Fibroblast of skin of right biceps (primary cell): Measurements from ENCODE around the gene WFS1.

Experiments used
- DNase-seq: peaks from one replicate; pipeline ENCODE4 v3.0.0-alpha.2; 2013

Gene WFS1

DNA sequence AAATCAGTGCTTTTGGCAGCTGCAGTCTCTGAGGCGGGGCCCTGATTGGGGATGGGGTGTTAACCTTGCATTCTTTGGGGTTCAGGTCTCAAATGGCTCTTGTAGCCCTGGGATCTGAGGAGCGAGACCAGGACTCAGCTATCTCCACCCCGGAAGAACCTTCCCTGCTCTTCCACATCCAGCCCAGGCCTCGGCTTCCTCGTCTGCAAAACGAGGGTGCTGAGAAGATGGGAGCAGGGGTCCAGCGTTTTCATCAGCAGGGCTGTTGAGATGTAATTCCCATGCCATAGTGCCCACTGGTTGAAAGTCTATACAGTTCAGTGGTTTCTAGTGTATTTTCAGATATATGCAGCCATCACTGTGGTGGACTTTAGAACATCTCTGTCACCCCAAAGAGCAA lies 34.6 kb upstream of the WFS1 start:
- DNase-seq: no peak

- DNase-seq: no peak
These were observed 33.6 kb upstream of the WFS1 start for GRCh38 chr4:6235901-6236640.

GRCh38 chr4:6236816-6237390 lies 32.7 kb upstream of the WFS1 start:
- DNase-seq: no peak

- DNase-seq: no peak
These were observed 30.2 kb upstream of the WFS1 start for GRCh38 chr4:6239486-6239885.

DNA sequence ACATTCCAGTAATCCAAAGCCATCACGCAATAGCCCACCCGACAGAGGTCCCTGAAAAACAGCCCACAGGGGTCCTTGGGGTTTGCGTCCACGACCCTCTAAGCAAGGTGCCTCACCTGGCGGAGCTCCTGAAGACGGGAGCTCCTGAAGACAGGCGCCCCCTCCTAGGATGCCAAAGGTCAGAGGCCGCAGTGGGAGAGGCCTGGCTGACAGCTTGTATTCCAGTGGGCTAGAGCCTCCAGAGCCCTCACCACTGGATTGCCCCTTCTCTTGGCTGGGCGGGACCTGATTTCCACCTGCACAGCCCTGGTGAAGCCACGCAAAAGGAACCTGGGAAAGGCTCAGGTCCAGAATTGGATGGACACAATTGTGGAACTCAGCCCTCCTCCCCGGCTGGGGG lies 29.7 kb upstream of the WFS1 start:
- DNase-seq: no peak

GRCh38 chr4:6241062-6241845 lies 28.4 kb upstream of the WFS1 start:
- DNase-seq: no peak

- DNase-seq: no peak
These were observed 27.2 kb upstream of the WFS1 start for GRCh38 chr4:6242271-6243029.

GRCh38 chr4:6245246-6246169 lies 24.1 kb upstream of the WFS1 start:
- DNase-seq: peak; percentile 3

GRCh38 chr4:6246170-6246634 lies 23.4 kb upstream of the WFS1 start:
- no peak for DNase-seq

DNA sequence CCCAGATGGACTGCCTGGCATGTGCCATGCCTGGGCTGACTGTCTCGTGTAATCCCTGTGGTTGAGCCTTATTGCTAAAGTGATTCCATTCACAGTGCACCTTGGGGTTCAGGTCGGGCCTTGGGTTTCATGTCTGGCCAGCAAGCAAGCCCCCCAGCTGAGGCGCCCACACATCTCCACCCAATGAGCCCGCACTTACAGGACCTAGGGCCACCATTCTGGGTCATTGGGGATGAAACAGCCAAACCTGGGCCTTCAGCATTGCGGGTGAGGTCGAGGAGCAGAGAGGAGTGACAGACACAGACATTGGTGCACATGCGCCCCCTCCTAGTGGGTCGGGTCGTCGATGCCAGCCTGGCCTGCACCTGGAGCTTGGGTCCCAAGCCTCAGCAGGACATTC lies 21.3 kb upstream of the WFS1 start:
- no peak for DNase-seq

GRCh38 chr4:6250235-6250983 lies 19.2 kb upstream of the WFS1 start:
- peak; percentile 51 for DNase-seq

DNA sequence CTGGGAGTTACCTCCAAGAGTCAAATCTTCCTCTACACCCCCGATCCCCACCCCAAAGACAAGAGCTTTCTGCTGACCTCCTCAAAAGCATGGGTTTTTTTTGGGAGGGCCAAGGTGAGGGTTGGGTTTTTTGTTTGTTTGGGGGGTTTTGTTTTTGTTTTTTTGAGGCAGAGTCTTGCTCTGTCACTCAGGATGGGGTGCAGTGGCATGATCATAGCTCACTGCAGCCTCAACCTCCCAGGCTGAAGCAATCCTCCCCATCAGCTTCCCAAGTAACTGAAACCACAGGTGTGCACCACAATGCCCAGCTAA lies 18.7 kb upstream of the WFS1 start:
- DNase-seq: no peak

GRCh38 chr4:6251365-6251764 lies 18.3 kb upstream of the WFS1 start:
- no peak for DNase-seq

DNA sequence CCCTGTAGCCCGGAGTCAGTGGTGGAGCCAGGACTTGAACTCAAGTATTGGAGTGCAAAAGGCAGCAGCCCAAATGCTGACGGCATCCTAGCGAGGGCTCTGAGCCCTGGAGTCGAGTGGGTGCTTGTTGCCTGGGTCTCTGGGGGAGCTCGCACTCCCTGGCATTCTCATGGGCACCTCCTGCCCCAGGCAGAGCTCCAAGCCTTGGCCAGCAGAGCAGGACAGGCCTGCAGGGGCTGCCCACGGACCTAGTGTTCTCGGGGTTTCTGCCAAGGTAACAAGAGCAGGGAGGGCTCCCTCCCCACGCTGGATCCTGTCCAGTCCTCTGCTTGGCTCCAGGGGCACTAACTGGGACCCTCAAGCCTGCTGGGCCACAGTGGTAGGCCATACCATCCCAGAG lies 17.6 kb upstream of the WFS1 start:
- no peak for DNase-seq

DNA sequence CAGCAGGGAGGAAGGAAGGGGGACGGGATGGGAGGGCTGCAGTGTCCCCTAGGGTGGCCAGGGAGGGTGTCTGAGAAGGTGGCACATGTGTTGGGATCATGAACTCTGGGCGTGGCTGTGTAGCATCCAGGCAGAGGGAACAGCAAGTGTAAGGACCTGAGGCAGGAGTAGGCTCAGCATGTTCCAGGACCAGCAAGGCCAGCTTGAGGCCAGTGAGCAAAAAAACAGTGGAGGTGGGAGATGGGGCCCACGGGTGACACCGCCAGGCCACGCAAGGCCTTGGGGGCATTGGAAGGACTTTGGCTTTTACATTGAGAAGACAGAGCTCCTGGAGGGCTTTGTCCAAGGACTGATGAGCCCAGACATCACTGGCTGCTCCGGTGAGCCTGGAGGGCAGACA lies 16.5 kb upstream of the WFS1 start:
- no peak for DNase-seq

- no peak for DNase-seq
These were observed 15.7 kb upstream of the WFS1 start for GRCh38 chr4:6253961-6254360.

GRCh38 chr4:6256141-6256540 lies 13.5 kb upstream of the WFS1 start:
- no peak for DNase-seq

DNA sequence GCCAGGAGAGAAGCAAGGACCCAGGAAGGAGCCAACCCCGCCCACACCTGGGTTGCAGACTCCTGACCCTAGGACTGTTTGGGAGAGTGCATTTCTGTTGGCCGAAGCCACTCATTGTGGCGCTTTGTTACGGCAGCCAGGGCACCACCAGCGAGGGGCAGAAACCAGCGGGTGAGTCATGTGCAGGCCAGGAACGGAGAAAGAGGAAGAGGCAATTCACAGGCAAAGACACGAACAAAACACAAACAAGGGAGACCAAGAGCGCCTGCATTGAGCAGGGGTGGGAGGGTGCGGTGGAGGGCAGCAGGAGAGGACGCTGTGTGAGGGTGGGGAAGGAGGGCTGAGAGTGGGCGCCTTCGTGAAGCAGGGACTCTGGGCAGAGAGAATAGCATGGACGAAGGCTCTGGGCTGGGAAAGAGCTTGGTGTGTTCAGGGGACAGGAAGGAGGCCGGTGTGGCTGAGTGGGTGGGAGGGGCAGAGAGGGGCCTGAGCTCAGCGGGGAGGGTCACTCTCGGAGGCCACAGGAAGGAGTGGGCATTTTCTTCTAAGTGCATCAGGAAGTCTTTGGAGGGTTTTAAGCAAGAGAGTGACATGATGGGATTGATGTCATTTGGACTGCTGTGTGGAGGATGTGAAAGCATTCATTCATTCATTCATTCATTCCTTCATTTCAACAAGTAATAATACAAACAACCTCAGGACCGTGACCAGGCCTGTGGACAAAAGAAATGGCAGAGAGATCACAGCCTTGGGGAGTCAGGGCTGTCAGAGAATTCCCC lies 12.2 kb upstream of the WFS1 start:
- no peak for DNase-seq

- DNase-seq: no peak
These were observed 11.7 kb upstream of the WFS1 start for GRCh38 chr4:6258026-6258360.

DNA sequence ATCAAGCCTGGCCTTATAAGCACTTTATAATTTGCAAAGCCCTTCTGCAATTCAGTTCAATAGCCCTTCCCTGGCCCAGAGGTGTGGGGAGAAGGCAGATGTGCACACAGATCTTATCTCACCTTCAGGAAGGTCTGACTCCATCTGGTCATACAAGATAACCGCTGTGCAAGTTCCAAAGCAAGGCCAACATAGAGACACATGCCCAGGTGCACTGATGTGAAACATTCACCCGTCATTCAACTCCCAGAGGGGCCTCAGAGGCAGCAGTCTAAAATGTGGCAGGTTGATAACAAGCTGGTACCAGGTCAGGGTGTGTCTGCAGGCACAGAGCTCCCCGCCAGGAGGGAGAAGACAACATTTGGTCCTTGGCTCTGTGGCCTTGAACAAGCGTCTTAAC lies 10.9 kb upstream of the WFS1 start:
- DNase-seq: no peak

GRCh38 chr4:6259886-6260285 lies 9.8 kb upstream of the WFS1 start:
- no peak for DNase-seq
